Measurements from ENCODE around the gene MTMR3.

Gene MTMR3

DNA sequence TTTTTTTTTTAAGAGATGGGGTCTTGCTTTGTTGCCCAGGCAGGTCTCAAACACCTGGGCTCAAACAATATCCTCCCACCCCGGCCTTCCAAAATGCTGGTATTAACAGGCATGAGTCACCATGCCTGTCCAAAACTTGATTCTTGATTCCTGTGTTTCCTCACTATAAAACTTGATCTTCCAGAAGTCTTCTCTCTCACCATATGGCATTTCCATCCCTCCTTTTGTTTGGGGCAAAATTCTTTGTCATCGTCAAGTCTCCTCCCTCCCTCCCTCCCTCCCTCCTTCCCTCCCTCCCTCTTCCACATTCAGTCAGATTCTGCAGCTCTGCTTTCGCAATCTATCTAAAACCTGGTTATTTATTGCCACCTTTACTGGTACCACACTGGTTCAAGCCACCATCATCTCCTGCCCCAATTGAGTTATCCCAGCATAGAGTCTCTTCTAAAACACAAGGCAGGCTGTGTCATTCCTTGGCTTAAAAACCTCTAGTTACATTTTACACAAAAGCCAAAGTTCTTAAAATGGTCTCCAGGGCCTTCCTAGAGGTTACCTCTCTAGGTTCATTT lies 132.3 kb downstream of the MTMR3 start:
- TF ChIP-seq, protein P1, sequence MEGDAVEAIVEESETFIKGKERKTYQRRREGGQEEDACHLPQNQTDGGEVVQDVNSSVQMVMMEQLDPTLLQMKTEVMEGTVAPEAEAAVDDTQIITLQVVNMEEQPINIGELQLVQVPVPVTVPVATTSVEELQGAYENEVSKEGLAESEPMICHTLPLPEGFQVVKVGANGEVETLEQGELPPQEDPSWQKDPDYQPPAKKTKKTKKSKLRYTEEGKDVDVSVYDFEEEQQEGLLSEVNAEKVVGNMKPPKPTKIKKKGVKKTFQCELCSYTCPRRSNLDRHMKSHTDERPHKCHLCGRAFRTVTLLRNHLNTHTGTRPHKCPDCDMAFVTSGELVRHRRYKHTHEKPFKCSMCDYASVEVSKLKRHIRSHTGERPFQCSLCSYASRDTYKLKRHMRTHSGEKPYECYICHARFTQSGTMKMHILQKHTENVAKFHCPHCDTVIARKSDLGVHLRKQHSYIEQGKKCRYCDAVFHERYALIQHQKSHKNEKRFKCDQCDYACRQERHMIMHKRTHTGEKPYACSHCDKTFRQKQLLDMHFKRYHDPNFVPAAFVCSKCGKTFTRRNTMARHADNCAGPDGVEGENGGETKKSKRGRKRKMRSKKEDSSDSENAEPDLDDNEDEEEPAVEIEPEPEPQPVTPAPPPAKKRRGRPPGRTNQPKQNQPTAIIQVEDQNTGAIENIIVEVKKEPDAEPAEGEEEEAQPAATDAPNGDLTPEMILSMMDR (IDR thresholded peaks at IDR 0.05; ENCODE audit: low read depth, low read length, missing control alignments) = no peak
- no peak for DNase-seq (ENCODE audit: low read depth)
- H3K4me3 ChIP-seq (ENCODE audit: low read depth, low read length) = no peak overlapping the region

DNA sequence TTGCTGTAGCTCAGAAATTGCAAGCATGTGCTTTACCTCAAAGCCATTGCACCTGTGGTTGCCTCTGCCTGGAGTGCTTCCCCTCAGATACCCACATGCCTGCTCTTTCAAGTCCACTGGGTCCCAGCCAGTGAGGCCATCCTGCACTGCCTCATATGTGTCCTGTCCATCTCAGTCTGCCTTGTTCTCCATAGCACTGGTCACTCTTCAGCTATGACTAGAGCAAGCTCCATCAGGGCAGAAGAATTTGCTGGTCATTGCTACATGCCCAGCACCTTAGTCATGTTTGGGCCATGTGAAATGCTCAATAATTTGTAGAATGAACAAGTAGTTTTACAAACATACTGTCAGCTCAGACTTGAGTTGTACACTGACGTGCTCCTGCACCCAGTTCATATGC lies 132.9 kb downstream of the MTMR3 start:
- no peak overlapping the region for H3K4me3 ChIP-seq (ENCODE audit: low read depth, low read length)
- TF ChIP-seq, protein P1 (IDR thresholded peaks at IDR 0.05; ENCODE audit: low read depth, low read length, missing control alignments) = no peak
- DNase-seq (ENCODE audit: low read depth) = no peak

DNA sequence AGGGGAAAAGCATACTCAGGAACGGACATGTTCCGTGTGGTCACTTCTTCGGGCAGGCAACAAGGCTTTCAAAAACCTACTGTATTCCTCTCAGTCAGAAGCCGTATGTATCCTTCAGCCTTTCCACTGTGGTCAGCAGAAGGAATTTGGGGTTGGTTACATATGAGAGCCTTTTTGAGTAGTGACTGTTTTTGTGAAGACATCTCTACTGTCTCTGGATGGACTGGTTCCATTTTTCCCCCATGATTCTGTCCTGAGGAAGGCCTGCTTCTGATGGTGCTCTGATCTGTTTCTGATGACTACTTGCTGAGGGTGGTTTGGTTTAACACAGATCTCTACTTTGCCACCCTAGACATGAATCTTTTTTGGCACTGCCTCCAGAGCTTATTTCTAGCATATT lies 133.6 kb downstream of the MTMR3 start:
- H3K4me3 ChIP-seq (ENCODE audit: low read depth, low read length) = no peak overlapping the region
- DNase-seq (ENCODE audit: low read depth) = no peak
- TF ChIP-seq, protein P1 (IDR thresholded peaks at IDR 0.05; ENCODE audit: low read depth, low read length, missing control alignments) = no peak

DNA sequence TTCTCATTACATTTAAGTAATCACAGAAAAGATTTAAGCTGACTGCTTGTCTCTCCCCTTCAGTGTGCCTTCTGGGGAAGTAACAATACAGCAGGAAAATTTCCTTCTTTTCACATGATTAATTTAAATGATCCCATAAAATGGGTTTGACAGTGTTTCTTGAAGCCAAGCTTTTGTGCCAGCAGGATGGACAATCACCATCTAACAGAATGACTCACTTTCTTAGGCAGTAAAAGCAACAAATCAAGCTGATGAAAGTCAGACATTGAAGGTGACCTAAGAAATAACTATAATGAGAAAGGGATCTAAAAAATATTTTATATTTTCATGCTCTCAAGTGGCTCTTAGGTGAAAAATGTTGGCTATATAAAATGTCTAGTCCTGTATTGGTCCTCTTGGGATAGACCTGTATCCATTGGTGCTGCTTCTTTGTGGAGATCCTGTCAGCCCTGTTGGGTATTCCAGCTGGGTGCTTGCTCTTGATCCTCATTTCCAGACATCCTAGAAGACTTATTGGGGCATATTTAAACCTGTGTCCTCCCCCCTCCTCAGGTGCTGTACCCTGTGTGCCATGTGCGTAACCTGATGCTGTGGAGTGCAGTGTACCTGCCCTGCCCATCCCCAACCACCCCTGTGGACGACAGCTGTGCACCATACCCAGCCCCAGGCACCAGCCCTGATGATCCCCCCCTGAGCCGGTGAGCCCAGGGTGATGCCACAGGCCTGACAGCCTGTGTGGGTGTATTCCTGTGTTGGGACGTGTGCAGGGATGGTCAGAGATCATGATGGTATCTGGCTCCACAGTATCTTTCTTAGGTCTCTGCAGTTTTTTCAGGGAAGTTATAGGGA lies 134.6 kb downstream of the MTMR3 start:
- DNase-seq (ENCODE audit: low read depth) = no peak
- TF ChIP-seq, protein P1 (IDR thresholded peaks at IDR 0.05; ENCODE audit: low read depth, low read length, missing control alignments) = no peak
- H3K4me3 ChIP-seq (ENCODE audit: low read depth, low read length) = no peak overlapping the region

DNA sequence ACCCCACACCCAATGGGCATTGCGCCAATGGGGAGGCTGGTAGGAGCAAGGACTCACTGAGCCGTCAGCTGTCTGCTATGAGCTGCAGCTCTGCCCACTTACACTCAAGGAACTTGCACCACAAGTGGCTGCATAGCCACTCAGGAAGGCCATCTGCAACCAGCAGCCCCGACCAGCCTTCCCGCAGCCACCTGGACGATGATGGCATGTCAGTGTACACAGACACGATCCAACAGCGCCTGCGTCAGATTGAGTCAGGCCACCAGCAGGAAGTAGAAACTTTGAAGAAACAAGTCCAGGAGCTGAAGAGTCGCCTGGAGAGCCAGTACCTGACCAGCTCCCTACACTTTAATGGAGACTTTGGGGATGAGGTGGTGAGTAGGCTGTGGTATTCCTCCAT lies 137.5 kb downstream of the MTMR3 start:
- H3K4me3 ChIP-seq (ENCODE audit: low read depth, low read length) = no peak overlapping the region
- TF ChIP-seq, protein P1 (IDR thresholded peaks at IDR 0.05; ENCODE audit: low read depth, low read length, missing control alignments) = no peak
- no peak for DNase-seq (ENCODE audit: low read depth)

DNA sequence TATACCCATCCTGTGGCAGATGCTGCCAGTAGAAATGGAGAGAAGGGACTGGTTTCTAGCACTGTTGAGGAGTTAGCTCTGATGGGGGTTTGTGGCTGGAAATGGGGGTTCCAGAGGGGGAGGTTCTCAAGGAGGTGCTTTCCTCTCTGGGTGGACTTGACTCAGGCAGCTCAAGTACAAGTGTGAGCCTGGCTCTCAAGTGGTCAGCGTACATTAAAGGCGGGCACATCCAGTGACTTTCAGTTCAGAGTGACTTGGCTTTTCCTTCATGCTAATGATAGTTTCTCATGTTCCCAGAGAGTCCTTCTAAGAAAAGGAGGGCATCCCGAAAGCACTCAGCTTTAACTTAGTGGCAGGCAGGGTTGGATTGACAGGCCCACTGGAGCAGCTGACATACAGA lies 138.4 kb downstream of the MTMR3 start:
- no peak overlapping the region for H3K4me3 ChIP-seq (ENCODE audit: low read depth, low read length)
- no peak for DNase-seq (ENCODE audit: low read depth)
- TF ChIP-seq, protein P1 (IDR thresholded peaks at IDR 0.05; ENCODE audit: low read depth, low read length, missing control alignments) = no peak

Measured in GM12864 (cell line).